ENCODE measurements around the gene CD28.

Gene CD28

GRCh38 chr2:203672856-203673255, 33.6 kb upstream of the CD28 start:
- Mint-ChIP-seq H3K4me1 (no peaks in the 10 kb centered on the region), H3K36me3 (ENCODE audit: low read depth) (peaks cover 6% of the 10 kb centered on the region), H3K9me3 (peaks cover 6% of the 10 kb centered on the region), H3K27me3 (ENCODE audit: low read depth, poor library complexity) (no peaks in the 10 kb centered on the region), H3K27ac (no peak overlapping the region), H3K4me3 (no peak overlapping the region)
- DNase-seq: no peak
- TF ChIP-seq, protein P1, sequence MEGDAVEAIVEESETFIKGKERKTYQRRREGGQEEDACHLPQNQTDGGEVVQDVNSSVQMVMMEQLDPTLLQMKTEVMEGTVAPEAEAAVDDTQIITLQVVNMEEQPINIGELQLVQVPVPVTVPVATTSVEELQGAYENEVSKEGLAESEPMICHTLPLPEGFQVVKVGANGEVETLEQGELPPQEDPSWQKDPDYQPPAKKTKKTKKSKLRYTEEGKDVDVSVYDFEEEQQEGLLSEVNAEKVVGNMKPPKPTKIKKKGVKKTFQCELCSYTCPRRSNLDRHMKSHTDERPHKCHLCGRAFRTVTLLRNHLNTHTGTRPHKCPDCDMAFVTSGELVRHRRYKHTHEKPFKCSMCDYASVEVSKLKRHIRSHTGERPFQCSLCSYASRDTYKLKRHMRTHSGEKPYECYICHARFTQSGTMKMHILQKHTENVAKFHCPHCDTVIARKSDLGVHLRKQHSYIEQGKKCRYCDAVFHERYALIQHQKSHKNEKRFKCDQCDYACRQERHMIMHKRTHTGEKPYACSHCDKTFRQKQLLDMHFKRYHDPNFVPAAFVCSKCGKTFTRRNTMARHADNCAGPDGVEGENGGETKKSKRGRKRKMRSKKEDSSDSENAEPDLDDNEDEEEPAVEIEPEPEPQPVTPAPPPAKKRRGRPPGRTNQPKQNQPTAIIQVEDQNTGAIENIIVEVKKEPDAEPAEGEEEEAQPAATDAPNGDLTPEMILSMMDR (IDR thresholded peaks at IDR 0.05): no peak

- Mint-ChIP-seq H3K4me3 (no peak overlapping the region), H3K4me1 (no peaks in the 10 kb centered on the region), H3K9me3 (peaks cover 6% of the 10 kb centered on the region), H3K27me3 (ENCODE audit: low read depth, poor library complexity) (no peaks in the 10 kb centered on the region), H3K27ac (no peak overlapping the region), H3K36me3 (ENCODE audit: low read depth) (peaks cover 6% of the 10 kb centered on the region)
- TF ChIP-seq, protein P1 (IDR thresholded peaks at IDR 0.05): no peak
- no peak for DNase-seq
These were observed 32.5 kb upstream of the CD28 start for GRCh38 chr2:203673933-203674332.

DNA sequence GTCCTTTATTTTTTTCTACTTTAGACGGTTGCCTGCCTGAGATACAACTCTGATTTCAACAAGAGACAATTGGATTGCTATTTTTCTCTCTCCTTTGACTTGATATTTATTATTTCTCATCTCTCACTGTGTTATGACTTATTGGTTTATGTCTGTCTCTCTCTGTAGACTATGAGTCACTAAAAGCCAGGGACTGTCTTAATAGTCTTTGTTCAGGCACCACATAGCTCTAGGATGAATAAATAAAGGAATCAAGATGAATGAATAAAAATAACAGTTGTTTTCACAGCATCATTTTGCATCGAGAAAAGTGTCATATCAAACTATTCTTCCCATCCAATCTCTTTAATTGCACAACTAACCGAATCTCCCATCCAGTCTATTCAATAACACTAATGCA, 31.4 kb upstream of the CD28 start:
- Mint-ChIP-seq H3K4me1 (no peaks in the 10 kb centered on the region), H3K9me3 (peaks cover 8% of the 10 kb centered on the region), H3K36me3 (ENCODE audit: low read depth) (peaks cover 6% of the 10 kb centered on the region), H3K27ac (no peak overlapping the region), H3K27me3 (ENCODE audit: low read depth, poor library complexity) (no peaks in the 10 kb centered on the region), H3K4me3 (no peak overlapping the region)
- DNase-seq: no peak
- TF ChIP-seq, protein P1 (IDR thresholded peaks at IDR 0.05): no peak

DNA sequence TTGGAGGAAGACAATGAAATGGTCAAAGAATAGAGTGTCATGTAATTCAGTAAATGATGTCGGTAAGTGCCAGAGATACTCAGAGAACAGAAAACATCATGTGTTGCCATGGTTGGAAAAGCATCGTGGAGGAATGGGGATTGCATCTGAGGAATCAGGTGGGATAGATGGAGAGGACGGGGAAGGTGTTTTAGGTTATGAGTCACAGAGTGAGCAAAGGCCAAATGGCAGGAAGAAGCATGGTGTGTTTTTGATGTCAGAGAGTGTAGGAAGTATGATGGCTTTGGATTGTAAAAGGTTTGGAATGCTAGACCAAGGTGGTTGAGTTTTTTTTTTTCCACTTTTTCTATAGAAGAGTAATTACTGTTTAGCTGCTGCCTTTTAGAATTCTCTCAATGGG, 27.5 kb upstream of the CD28 start:
- H3K27ac Mint-ChIP-seq: no peak overlapping the region
- H3K9me3 Mint-ChIP-seq: peaks cover 9% of the 10 kb centered on the region

GRCh38 chr2:203679401-203679800, 27.0 kb upstream of the CD28 start:
- no peak for DNase-seq
- no peak overlapping the region for H3K4me3 Mint-ChIP-seq
- no peaks in the 10 kb centered on the region for H3K36me3 Mint-ChIP-seq (ENCODE audit: low read depth)
- peaks cover 36% of the 10 kb centered on the region for H3K4me1 Mint-ChIP-seq
- H3K27ac Mint-ChIP-seq: no peak overlapping the region
- peaks cover 3% of the 10 kb centered on the region for H3K27me3 Mint-ChIP-seq (ENCODE audit: low read depth, poor library complexity)
- TF ChIP-seq, protein P1 (IDR thresholded peaks at IDR 0.05): no peak
- peaks cover 9% of the 10 kb centered on the region for H3K9me3 Mint-ChIP-seq

More for the DNA sequence above, 27.5 kb upstream of the CD28 start:
- no peak for DNase-seq
- H3K4me1 Mint-ChIP-seq: peaks cover 32% of the 10 kb centered on the region
- no peak overlapping the region for H3K4me3 Mint-ChIP-seq
- TF ChIP-seq, protein P1 (IDR thresholded peaks at IDR 0.05): no peak
- H3K36me3 Mint-ChIP-seq (ENCODE audit: low read depth): no peaks in the 10 kb centered on the region
- H3K27me3 Mint-ChIP-seq (ENCODE audit: low read depth, poor library complexity): peaks cover 1% of the 10 kb centered on the region

GRCh38 chr2:203681978-203682377, 24.5 kb upstream of the CD28 start:
- Mint-ChIP-seq H3K9me3 (peaks cover 9% of the 10 kb centered on the region), H3K4me3 (no peak overlapping the region), H3K4me1 (peaks cover 43% of the 10 kb centered on the region), H3K27ac (no peak overlapping the region), H3K36me3 (ENCODE audit: low read depth) (no peaks in the 10 kb centered on the region), H3K27me3 (ENCODE audit: low read depth, poor library complexity) (peaks cover 3% of the 10 kb centered on the region)
- TF ChIP-seq, protein P1 (IDR thresholded peaks at IDR 0.05): no peak
- DNase-seq: no peak

Data from nephron progenitor cell (in vitro differentiated cells).